Right atrium auricular region (tissue), 2 donors: ENCODE data around the gene OMG. TPM values are rescaled to one million over a fixed set of nuclear protein-coding genes. Genes with fewer than 3 reads are reported as not detected.

Source experiments
- DNase-seq: peaks from one replicate; pipeline ENCODE4 v3.0.0-alpha.2; 2019; ENCODE audit warnings: low spot score
- H3K27ac ChIP-seq, 2 donors: fragments of 200-600 bp; sonication (generic); 1 replicate in 1 of 2; 2 replicates in 1 of 2; pipeline ENCODE4 v1.5.1; 2016 to 2019
- H3K27me3 ChIP-seq, 2 donors: fragments of 200-600 bp; sonication (generic); one replicate each; pipeline versions ENCODE4 v1.5.1 to v1.6.0; 2017 to 2019
- H3K36me3 ChIP-seq: fragments of 200-600 bp; sonication (generic); one replicate; pipeline ENCODE4 v1.5.1; 2016
- H3K4me1 ChIP-seq, 2 donors: fragments of 200-600 bp; sonication (generic); one replicate each; pipeline versions ENCODE4 v1.5.1 to v1.6.0; 2017 to 2019
- H3K4me3 ChIP-seq, 2 donors: fragments of 200-600 bp; sonication (generic); 1 replicate in 1 of 2; 2 replicates in 1 of 2; pipeline ENCODE4 v1.5.1; 2017 to 2019; ENCODE audit warnings: mild to moderate bottlenecking in 1 of 2, moderate library complexity in 1 of 2
- H3K9me3 ChIP-seq, 2 donors: fragments of 200-600 bp; sonication (generic); one replicate each; pipeline ENCODE4 v1.5.1; 2019
- CTCF ChIP-seq, 2 donors: fragments of 200-600 bp; sonication (generic); IDR thresholded peaks; one replicate each; pipeline ENCODE4 v1.5.1; 2019; ENCODE audit warnings: antibody characterized with exemption in 2 of 2
- total RNA-seq, 2 donors: library from RNA; depleted of rRNA; stranded (reverse); fragments of >200 nt; gene quantifications; one replicate each; pipeline ENCODE4 v1.1.0, GENCODE V29; 2016

The OMG gene
- total RNA-seq, 2 donors from 2014 or later, result 0.47 to 0.74 TPM

- DNase-seq, result no peak
- Histone ChIP-seq H3K4me1 (no peaks in the 10 kb centered on the region), H3K4me3 (no peak overlapping the region), H3K9me3 (no peaks in the 10 kb centered on the region), H3K36me3 (no peaks in the 10 kb centered on the region), H3K27me3 (no peaks in the 10 kb centered on the region), H3K27ac (no peak overlapping the region)
- TF ChIP-seq CTCF (IDR thresholded peaks at IDR 0.05), result no peak
These were observed 10.6 kb upstream of the OMG start for GRCh38 chr17:31307640-31308039.

- no peaks in the 10 kb centered on the region for H3K27me3 ChIP-seq
- H3K9me3 ChIP-seq, result no peaks in the 10 kb centered on the region
- no peaks in the 10 kb centered on the region for H3K4me1 ChIP-seq
- TF ChIP-seq CTCF (IDR thresholded peaks at IDR 0.05), result no peak
- H3K36me3 ChIP-seq, result no peaks in the 10 kb centered on the region
- no peak overlapping the region for H3K4me3 ChIP-seq
- no peak overlapping the region for H3K27ac ChIP-seq
- no peak for DNase-seq
These were observed 2.6 kb upstream of the OMG start for GRCh38 chr17:31299624-31300023.

DNA sequence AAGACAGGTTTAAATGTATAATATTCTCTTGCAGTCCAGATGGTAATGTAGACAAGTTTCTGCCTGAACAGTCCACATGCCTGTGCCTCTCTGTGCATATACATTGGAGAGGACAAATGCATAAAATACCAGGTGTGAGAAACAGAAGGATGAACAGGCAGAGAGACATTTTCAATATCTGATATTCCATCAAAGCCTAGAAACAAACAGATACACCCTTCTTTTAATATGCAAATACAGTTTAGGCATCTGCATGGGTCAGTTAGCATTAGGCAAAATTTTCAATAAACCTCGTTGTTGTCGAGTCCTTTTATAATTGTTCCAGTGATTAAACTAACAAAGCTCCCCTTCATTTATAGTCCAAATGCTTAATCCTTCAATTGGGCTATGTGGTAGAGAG is 897 bp downstream of the OMG start:
- Histone ChIP-seq H3K36me3 (no peaks in the 10 kb centered on the region), H3K27ac (no peak overlapping the region), H3K27me3 (no peaks in the 10 kb centered on the region), H3K9me3 (no peaks in the 10 kb centered on the region), H3K4me3 (no peak overlapping the region), H3K4me1 (no peaks in the 10 kb centered on the region)
- no peak for TF ChIP-seq CTCF (IDR thresholded peaks at IDR 0.05)
- no peak for DNase-seq

DNA sequence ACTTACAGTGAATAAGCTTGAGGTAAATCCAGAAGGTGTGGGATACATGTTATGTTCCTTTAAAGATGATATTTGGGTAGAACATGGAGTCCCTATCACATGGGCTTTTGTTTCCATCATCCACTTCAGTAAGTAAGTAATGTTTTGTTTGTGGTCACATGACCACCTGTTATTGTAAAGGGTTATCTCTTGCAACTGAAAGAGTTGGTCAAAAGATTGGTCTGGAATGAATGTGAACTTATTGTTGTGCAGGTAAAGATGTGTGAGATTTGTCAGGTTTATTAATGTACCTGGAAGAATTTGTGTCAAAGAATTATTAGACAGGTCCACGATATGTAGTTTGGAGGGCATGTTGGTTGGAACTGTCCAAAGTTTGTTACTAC is 1.6 kb downstream of the OMG start:
- no peak overlapping the region for H3K27ac ChIP-seq
- H3K9me3 ChIP-seq, result no peaks in the 10 kb centered on the region
- DNase-seq, result no peak
- H3K27me3 ChIP-seq, result no peaks in the 10 kb centered on the region
- no peaks in the 10 kb centered on the region for H3K4me1 ChIP-seq
- H3K36me3 ChIP-seq, result no peaks in the 10 kb centered on the region
- H3K4me3 ChIP-seq, result no peak overlapping the region
- TF ChIP-seq CTCF (IDR thresholded peaks at IDR 0.05), result no peak

GRCh38 chr17:31294820-31295488 is 2.1 kb downstream of the OMG start:
- no peak for DNase-seq
- H3K4me1 ChIP-seq, result no peaks in the 10 kb centered on the region
- no peak for TF ChIP-seq CTCF (IDR thresholded peaks at IDR 0.05)
- H3K9me3 ChIP-seq, result no peaks in the 10 kb centered on the region
- H3K4me3 ChIP-seq, result no peak overlapping the region
- no peak overlapping the region for H3K27ac ChIP-seq
- no peaks in the 10 kb centered on the region for H3K27me3 ChIP-seq
- no peaks in the 10 kb centered on the region for H3K36me3 ChIP-seq

GRCh38 chr17:31294231-31294630 is 2.8 kb downstream of the OMG start:
- Histone ChIP-seq H3K9me3 (no peaks in the 10 kb centered on the region), H3K4me1 (no peaks in the 10 kb centered on the region), H3K36me3 (no peaks in the 10 kb centered on the region), H3K4me3 (no peak overlapping the region), H3K27me3 (no peaks in the 10 kb centered on the region), H3K27ac (no peak overlapping the region)
- no peak for DNase-seq
- TF ChIP-seq CTCF (IDR thresholded peaks at IDR 0.05), result no peak
